ENCODE data around the gene TTLL10. TPM values are rescaled to one million over a fixed set of nuclear protein-coding genes. Genes with fewer than 3 reads are reported as not detected.

Gene TTLL10
- total and polyA plus RNA-seq, 10 donors, result 0.02 to 0.34 (median 0.10) TPM; not detected in 6

GRCh38 chr1:1183221-1183747 lies 9.6 kb downstream of the TTLL10 start:
- intact Hi-C loops (cut with DNase I; ENCODE audit: low total_unique reads), result no loop called here
- H3K27me3 ChIP-seq (replicated peaks in 1 of 7), result peaks cover 0 to 56% (median 22%) of the 10 kb centered on the region in 7 donors
- no peaks in the 10 kb centered on the region for H3K36me3 ChIP-seq
- no peaks in the 10 kb centered on the region for H3K9me3 ChIP-seq
- peaks cover 0 to 25% (median 15%) of the 10 kb centered on the region in 6 donors for H3K4me1 ChIP-seq
- peak overlapping the region in 1 of 8 donors; percentile 22 for H3K4me3 ChIP-seq
- no peak overlapping the region for H3K27ac ChIP-seq
- no peak for TF ChIP-seq CTCF (IDR thresholded peaks at IDR 0.05 in 8 of 11, conservative IDR thresholded peaks at IDR 0.05 in 3 of 11)
- no peak for TF ChIP-seq POLR2A (IDR thresholded peaks at IDR 0.05)
- no peak for TF ChIP-seq POLR2AphosphoS5 (IDR thresholded peaks at IDR 0.05)
- 61 to 66% (median 65%) methylated on average over 20 to 21 of the region's 21 CpGs for WGBS, 5 donors
- peak; percentile 72 for DNase-seq

GRCh38 chr1:1183833-1184775 lies 10.4 kb downstream of the TTLL10 start:
- DNase-seq, result no peak
- TF ChIP-seq CTCF (IDR thresholded peaks at IDR 0.05 in 8 of 11, conservative IDR thresholded peaks at IDR 0.05 in 3 of 11) (no peak), POLR2A (IDR thresholded peaks at IDR 0.05) (no peak), POLR2AphosphoS5 (IDR thresholded peaks at IDR 0.05) (no peak)
- intact Hi-C loops (cut with DNase I; ENCODE audit: low total_unique reads), result no loop called here
- Histone ChIP-seq H3K4me3 (no peak overlapping the region), H3K27me3 (replicated peaks in 1 of 7) (peaks cover 0 to 48% (median 16%) of the 10 kb centered on the region in 7 donors), H3K27ac (no peak overlapping the region), H3K36me3 (no peaks in the 10 kb centered on the region), H3K4me1 (peaks cover 0 to 25% (median 15%) of the 10 kb centered on the region in 6 donors), H3K9me3 (no peaks in the 10 kb centered on the region)
- WGBS, 5 donors, result 81 to 87% (median 86%) methylated on average over 23 to 33 of the region's 33 CpGs

- WGBS, 5 donors, result 78 to 87% (median 86%) methylated on average over 14 to 31 of the region's 31 CpGs
- no peak overlapping the region for H3K27ac ChIP-seq
- H3K4me1 ChIP-seq, result peaks cover 0 to 30% (median 15%) of the 10 kb centered on the region in 6 donors
- H3K9me3 ChIP-seq, result no peaks in the 10 kb centered on the region
- H3K4me3 ChIP-seq, result no peak overlapping the region
- no peak for TF ChIP-seq POLR2AphosphoS5 (IDR thresholded peaks at IDR 0.05)
- TF ChIP-seq CTCF (IDR thresholded peaks at IDR 0.05 in 8 of 11, conservative IDR thresholded peaks at IDR 0.05 in 3 of 11), result no peak
- TF ChIP-seq POLR2A (IDR thresholded peaks at IDR 0.05), result no peak
- no peaks in the 10 kb centered on the region for H3K36me3 ChIP-seq
- peaks cover 0 to 36% (median 6%) of the 10 kb centered on the region in 7 donors for H3K27me3 ChIP-seq (replicated peaks in 1 of 7)
- DNase-seq, result peak; percentile 69
- intact Hi-C loops (cut with DNase I; ENCODE audit: low total_unique reads), result no loop called here
Observed at GRCh38 chr1:1185101-1185765, 11.6 kb downstream of the TTLL10 start.

Measured in spleen (tissue), 11 donors.